ENCODE data around the gene UNKL.

DNA sequence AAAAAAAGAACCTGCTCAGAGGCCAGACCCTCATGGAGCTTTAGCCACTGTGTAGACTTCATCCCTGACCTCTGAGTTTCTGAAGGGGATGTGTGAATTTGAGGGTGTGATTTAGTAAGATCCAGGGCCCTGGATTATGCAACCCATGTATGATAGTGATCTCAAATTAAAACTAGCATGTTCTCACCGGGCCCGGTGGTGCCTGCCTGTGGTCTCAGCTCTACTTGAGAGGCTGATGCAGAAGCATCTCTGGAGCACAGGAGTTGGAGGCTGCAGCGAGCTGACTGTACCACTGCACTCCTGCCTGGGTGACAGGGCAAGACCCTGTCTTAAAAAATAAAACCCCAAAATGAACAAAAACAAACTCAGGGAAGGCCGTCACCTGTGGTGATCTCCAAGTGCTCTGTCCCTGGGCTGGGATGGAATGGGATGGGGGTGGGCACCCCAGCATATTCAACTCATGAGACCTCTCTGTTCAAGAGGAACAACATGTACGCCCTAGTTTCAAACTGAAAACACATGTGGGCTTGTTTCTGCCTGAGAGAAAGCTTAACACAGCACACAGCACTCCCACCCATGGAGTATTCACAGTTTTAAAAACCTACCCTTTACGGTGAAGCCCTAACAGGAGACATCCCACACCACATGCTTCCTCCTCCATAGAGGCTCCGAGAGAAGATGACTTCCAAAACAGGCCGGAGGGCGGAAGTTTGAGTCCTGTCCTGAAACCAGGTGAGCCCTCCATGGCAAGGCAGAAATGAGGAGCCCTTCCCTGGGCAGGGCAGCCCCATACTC, 32.7 kb downstream of the UNKL start:
- TF ChIP-seq, protein P1, sequence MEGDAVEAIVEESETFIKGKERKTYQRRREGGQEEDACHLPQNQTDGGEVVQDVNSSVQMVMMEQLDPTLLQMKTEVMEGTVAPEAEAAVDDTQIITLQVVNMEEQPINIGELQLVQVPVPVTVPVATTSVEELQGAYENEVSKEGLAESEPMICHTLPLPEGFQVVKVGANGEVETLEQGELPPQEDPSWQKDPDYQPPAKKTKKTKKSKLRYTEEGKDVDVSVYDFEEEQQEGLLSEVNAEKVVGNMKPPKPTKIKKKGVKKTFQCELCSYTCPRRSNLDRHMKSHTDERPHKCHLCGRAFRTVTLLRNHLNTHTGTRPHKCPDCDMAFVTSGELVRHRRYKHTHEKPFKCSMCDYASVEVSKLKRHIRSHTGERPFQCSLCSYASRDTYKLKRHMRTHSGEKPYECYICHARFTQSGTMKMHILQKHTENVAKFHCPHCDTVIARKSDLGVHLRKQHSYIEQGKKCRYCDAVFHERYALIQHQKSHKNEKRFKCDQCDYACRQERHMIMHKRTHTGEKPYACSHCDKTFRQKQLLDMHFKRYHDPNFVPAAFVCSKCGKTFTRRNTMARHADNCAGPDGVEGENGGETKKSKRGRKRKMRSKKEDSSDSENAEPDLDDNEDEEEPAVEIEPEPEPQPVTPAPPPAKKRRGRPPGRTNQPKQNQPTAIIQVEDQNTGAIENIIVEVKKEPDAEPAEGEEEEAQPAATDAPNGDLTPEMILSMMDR (IDR thresholded peaks at IDR 0.05): no peak
- TF ChIP-seq POLR2AphosphoS5 (IDR thresholded peaks at IDR 0.05) (no peak), POLR2A (IDR thresholded peaks at IDR 0.05) (no peak), EP300 (IDR thresholded peaks at IDR 0.05; ENCODE audit: low read depth) (no peak)
